Smooth muscle cell (in vitro differentiated cells): ENCODE data around the gene STARD3. TPM values are rescaled to one million over a fixed set of nuclear protein-coding genes. Genes with fewer than 3 reads are reported as not detected.

Experiments
- DNase-seq: peaks from one replicate; lab custom pipeline; 2025; ENCODE audit not compliant: unreplicated experiment; lab: John Stamatoyannopoulos, UW
- H2AFZ ChIP-seq: fragments of 200-600 bp; sonication (generic); 2 replicates; pipeline ENCODE4 v1.6.0; 2016; ENCODE audit warnings: antibody characterized with exemption, low read depth, mild to moderate bottlenecking
- H3F3A ChIP-seq: fragments of 200-600 bp; sonication (generic); 2 replicates; pipeline ENCODE4 v1.6.0; 2017; ENCODE audit warnings: antibody characterized with exemption, low read depth
- H3K27ac ChIP-seq: fragments of 200-600 bp; sonication (generic); 2 replicates; pipeline ENCODE4 v1.5.1; 2016; ENCODE audit warnings: low read depth, mild to moderate bottlenecking
- H3K27me3 ChIP-seq: fragments of 200-600 bp; sonication (generic); 2 replicates; pipeline ENCODE4 v1.6.1; 2016; ENCODE audit warnings: low read depth, mild to moderate bottlenecking
- H3K36me3 ChIP-seq: fragments of 200-600 bp; sonication (generic); 2 replicates; pipeline ENCODE4 v1.5.1; 2016; ENCODE audit warnings: low read depth
- H3K4me1 ChIP-seq: fragments of 200-600 bp; sonication (generic); 2 replicates; pipeline ENCODE4 v1.5.1; 2016; ENCODE audit warnings: low read depth
- H3K4me2 ChIP-seq: fragments of 200-600 bp; sonication (generic); 2 replicates; pipeline ENCODE4 v1.6.0; 2016; ENCODE audit warnings: mild to moderate bottlenecking
- H3K4me3 ChIP-seq: fragments of 200-600 bp; sonication (generic); 2 replicates; pipeline ENCODE4 v1.5.1; 2016; ENCODE audit warnings: mild to moderate bottlenecking
- H3K79me2 ChIP-seq: fragments of 200-600 bp; sonication (generic); 2 replicates; pipeline ENCODE4 v1.6.0; 2016; ENCODE audit warnings: low read depth, mild to moderate bottlenecking
- H3K9ac ChIP-seq: fragments of 200-600 bp; sonication (generic); 2 replicates; pipeline ENCODE4 v1.6.0; 2016; ENCODE audit warnings: low read depth
- H3K9me3 ChIP-seq: fragments of 200-600 bp; sonication (generic); replicated peaks from 2 replicates; pipeline ENCODE4 v1.5.1; 2016; ENCODE audit warnings: low read depth
- H4K20me1 ChIP-seq: fragments of 200-600 bp; sonication (generic); 2 replicates; pipeline ENCODE4 v1.6.0; 2016; ENCODE audit warnings: low read depth
- WGBS: methylation state at CpG from one replicate; pipeline ENCODE4 v1.1.7; 2016; ENCODE audit warnings: low lambda C conversion rate; 5-methylcytosine and 5-hydroxymethylcytosine counted together
- polyA plus RNA-seq: library from polyadenylated mRNA; unstranded; fragments of >200 nt; fragmentation: Nextera tagmentation; extraction: Ambion mirVana; gene quantifications from 2 replicates; pipeline ENCODE4 v1.2.1, GENCODE V29; 2016
- total RNA-seq: library from RNA; depleted of rRNA; stranded (reverse); fragments of >200 nt; gene quantifications from 2 replicates; pipeline ENCODE4 v1.2.3, GENCODE V29; 2014
- TF ChIP-seq, protein P1 (sequence below): fragments of 200-600 bp; sonication (generic); IDR thresholded peaks from 2 replicates; pipeline ENCODE4 v1.5.1; 2017; ENCODE audit warnings: borderline replicate concordance, mild to moderate bottlenecking, antibody characterized with exemption; ENCODE audit not compliant: insufficient read depth, poor library complexity, severe bottlenecking

Gene STARD3
- total and polyA plus RNA-seq, 2 experiments from 2014 or later = 37.5 to 53.3 TPM

DNA sequence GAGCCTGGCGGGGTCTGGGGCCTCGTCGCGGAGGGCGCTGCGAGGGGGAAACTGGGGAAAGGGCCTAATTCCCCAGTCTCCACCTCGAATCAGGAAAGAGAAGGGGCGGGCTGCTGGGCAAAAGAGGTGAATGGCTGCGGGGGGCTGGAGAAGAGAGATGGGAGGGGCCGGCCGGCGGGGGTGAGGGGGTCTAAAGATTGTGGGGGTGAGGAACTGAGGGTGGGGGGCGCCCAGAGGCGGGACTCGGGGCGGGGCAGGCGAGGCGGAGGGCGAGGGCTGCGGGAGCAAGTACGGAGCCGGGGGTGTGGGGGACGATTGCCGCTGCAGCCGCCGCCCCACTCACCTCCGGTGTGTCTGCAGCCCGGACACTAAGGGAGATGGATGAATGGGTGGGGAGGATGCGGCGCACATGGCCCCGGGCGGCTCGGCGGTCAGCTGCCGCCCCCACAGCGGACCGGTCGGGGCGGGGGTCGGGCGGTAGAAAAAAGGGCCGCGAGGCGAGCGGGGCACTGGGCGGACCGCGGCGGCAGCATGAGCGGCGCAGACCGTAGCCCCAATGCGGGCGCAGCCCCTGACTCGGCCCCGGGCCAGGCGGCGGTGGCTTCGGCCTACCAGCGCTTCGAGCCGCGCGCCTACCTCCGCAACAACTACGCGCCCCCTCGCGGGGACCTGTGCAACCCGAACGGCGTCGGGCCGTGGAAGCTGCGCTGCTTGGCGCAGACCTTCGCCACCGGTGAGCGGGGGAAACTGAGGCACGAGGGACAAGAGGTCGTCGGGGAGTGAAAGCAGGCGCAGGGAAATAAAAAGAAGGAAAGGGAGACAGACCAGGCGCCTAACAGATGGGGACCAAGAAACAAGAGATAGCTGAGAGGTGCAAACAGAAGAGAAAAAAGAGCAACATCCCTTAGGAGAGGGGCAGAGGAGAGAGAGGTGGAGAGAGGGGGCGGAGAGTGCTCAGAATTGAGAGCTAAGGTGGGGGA, 31.3 kb downstream of the STARD3 start, which contains the start of gene PNMT:
Gene PNMT, plus strand, starts transcription at position 509 of the 980 bp plus-strand sequence. Its CDS starts 23 bp downstream, at position 532.
- Histone ChIP-seq H3K4me1 (peaks cover 10% of the 10 kb centered on the region), H3F3A (no peaks in the 10 kb centered on the region), H3K9me3 (no peaks in the 10 kb centered on the region), H3K79me2 (no peaks in the 10 kb centered on the region), H2AFZ (peak within 1 kb of the TSS; percentile 31), H3K4me3 (peak within 1 kb of the TSS; percentile 50), H3K4me2 (peak within 1 kb of the TSS; percentile 93), H3K27ac (no peak within 1 kb of the TSS), H3K9ac (no peak within 1 kb of the TSS), H3K36me3 (no peaks in the 10 kb centered on the region), H3K27me3 (peaks cover 63% of the 10 kb centered on the region), H4K20me1 (no peaks in the 10 kb centered on the region)
- 2% methylated on average over 52 of the region's 85 CpGs for WGBS
- TF ChIP-seq, protein P1, sequence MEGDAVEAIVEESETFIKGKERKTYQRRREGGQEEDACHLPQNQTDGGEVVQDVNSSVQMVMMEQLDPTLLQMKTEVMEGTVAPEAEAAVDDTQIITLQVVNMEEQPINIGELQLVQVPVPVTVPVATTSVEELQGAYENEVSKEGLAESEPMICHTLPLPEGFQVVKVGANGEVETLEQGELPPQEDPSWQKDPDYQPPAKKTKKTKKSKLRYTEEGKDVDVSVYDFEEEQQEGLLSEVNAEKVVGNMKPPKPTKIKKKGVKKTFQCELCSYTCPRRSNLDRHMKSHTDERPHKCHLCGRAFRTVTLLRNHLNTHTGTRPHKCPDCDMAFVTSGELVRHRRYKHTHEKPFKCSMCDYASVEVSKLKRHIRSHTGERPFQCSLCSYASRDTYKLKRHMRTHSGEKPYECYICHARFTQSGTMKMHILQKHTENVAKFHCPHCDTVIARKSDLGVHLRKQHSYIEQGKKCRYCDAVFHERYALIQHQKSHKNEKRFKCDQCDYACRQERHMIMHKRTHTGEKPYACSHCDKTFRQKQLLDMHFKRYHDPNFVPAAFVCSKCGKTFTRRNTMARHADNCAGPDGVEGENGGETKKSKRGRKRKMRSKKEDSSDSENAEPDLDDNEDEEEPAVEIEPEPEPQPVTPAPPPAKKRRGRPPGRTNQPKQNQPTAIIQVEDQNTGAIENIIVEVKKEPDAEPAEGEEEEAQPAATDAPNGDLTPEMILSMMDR = peak; percentile 57
- no peak for DNase-seq

GRCh38 chr17:39669897-39670735, 33.2 kb downstream of the STARD3 start:
- Histone ChIP-seq H3K4me2 (no peak overlapping the region), H4K20me1 (no peaks in the 10 kb centered on the region), H3K9me3 (no peaks in the 10 kb centered on the region), H3K79me2 (no peaks in the 10 kb centered on the region), H3K4me1 (peaks cover 10% of the 10 kb centered on the region), H2AFZ (no peak overlapping the region), H3K9ac (no peak overlapping the region), H3K4me3 (no peak overlapping the region), H3K36me3 (no peaks in the 10 kb centered on the region), H3K27ac (no peak overlapping the region), H3F3A (no peaks in the 10 kb centered on the region), H3K27me3 (peaks cover 63% of the 10 kb centered on the region)
- 94% methylated on average over 23 of the region's 23 CpGs for WGBS
- DNase-seq = no peak
- TF ChIP-seq, protein P1 = no peak

- Histone ChIP-seq H2AFZ (no peak overlapping the region), H3K4me3 (no peak overlapping the region), H3K4me2 (no peak overlapping the region), H3K9ac (no peak overlapping the region), H3K27ac (no peak overlapping the region), H3K79me2 (no peaks in the 10 kb centered on the region), H3K36me3 (no peaks in the 10 kb centered on the region), H3K4me1 (peaks cover 10% of the 10 kb centered on the region), H3F3A (no peaks in the 10 kb centered on the region), H3K9me3 (no peaks in the 10 kb centered on the region), H4K20me1 (no peaks in the 10 kb centered on the region), H3K27me3 (peaks cover 58% of the 10 kb centered on the region)
- 81% methylated on average over 4 of the region's 4 CpGs for WGBS
- DNase-seq = no peak
- TF ChIP-seq, protein P1 = no peak
Observed at GRCh38 chr17:39670746-39671145, 33.8 kb downstream of the STARD3 start.
